Effector memory CD8-positive, alpha-beta T cell (primary cell): ENCODE data around the gene DNAJC3.

Experiments
- ATAC-seq: fragments of 150-1000 bp; cut with Tn5 transposase; replicated peaks from 2 replicates; pipeline ENCODE4 v1.10.0; 2021; ENCODE audit warnings: mild to moderate bottlenecking, moderate library complexity
- DNase-seq, 3 experiments: peaks; one replicate each; pipeline ENCODE4 v3.0.0; 2021
- H3K27ac Mint-ChIP-seq, 2 donors: one replicate each; pipeline ENCODE4 v1.8.0; 2022; ENCODE audit warnings: mild to moderate bottlenecking in 2 of 2, mixed read lengths in 2 of 2, moderate library complexity in 2 of 2
- H3K27me3 Mint-ChIP-seq, 2 donors: one replicate each; pipeline ENCODE4 v1.8.0; 2022; ENCODE audit warnings: mixed read lengths in 2 of 2
- H3K36me3 Mint-ChIP-seq: one replicate; pipeline ENCODE4 v1.8.0; 2022; ENCODE audit warnings: mild to moderate bottlenecking, moderate library complexity, mixed read lengths; ENCODE audit not compliant: insufficient read depth
- H3K4me1 Mint-ChIP-seq, 2 donors: one replicate each; pipeline ENCODE4 v1.8.0; 2022; ENCODE audit warnings: low read depth in 2 of 2, mixed read lengths in 2 of 2
- H3K4me3 Mint-ChIP-seq, 2 donors: one replicate each; pipeline ENCODE4 v1.8.0; 2022; ENCODE audit warnings: mild to moderate bottlenecking in 2 of 2, mixed read lengths in 2 of 2, moderate library complexity in 2 of 2
- H3K9me3 Mint-ChIP-seq, 2 donors: one replicate each; pipeline ENCODE4 v1.8.0; 2022; ENCODE audit warnings: mixed read lengths in 2 of 2
- total RNA-seq, 9 experiments: gene quantifications; one replicate each; lab custom pipeline; 2026; lab: John Stamatoyannopoulos, UW

DNAJC3 gene, protein sequence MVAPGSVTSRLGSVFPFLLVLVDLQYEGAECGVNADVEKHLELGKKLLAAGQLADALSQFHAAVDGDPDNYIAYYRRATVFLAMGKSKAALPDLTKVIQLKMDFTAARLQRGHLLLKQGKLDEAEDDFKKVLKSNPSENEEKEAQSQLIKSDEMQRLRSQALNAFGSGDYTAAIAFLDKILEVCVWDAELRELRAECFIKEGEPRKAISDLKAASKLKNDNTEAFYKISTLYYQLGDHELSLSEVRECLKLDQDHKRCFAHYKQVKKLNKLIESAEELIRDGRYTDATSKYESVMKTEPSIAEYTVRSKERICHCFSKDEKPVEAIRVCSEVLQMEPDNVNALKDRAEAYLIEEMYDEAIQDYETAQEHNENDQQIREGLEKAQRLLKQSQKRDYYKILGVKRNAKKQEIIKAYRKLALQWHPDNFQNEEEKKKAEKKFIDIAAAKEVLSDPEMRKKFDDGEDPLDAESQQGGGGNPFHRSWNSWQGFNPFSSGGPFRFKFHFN
- 78.1 to 227 (median 140) reads per million in 9 experiments for total RNA-seq

DNA sequence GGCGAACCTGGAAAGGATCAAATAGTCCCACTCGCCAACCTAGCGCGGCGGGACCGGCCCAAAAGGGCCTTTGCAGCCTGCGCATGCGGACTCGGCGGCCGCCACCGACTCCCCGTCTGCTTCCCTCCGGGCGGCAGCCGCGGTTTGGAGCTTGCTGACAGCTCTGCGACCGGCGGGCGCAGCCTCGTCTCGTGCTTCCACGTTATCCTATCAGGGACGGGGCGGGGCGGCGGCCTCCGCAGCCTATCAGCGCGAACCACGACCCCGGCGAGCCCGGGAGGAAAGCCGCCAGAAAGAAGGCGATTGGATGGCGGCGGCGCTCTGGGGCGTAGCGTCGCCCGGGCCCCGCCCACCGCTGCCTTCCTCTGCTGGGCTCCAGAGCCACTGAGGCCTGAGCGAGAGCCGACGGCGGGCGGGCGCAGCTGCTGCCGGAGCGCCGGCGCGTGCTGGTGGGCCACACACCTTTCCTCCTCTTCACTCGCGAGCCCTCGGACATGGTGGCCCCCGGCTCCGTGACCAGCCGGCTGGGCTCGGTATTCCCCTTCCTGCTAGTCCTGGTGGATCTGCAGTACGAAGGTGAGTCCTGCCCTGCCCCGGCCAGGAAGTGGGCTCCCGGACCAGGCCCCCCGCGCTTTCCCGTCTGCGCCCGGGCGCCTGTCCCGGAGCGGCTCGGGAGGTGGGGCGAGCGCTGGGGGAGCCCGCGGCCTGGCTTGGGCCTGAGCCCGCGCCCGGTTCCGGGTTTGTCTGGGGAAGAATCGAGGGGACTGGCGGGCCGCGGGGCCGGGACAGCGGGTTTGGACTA, at the start of gene DNAJC3:
Gene DNAJC3 (plus strand): TSS at position 378 of the 802 bp plus-strand sequence. CDS start 117 bp downstream, at position 495.
- ATAC-seq (peak; percentile 91), DNase-seq (peak; percentile 97 to 99 (median 98))
- H3K4me3 Mint-ChIP-seq: peak within 1 kb of the TSS; percentile 96 to 98
- H3K4me1 Mint-ChIP-seq: peaks cover 26 to 50% of the 10 kb centered on the region in 2 donors
- H3K27ac Mint-ChIP-seq: peak within 1 kb of the TSS; percentile 97 to 100
- peaks cover 19% of the 10 kb centered on the region for H3K36me3 Mint-ChIP-seq
- H3K9me3 Mint-ChIP-seq: no peaks in the 10 kb centered on the region
- no peaks in the 10 kb centered on the region for H3K27me3 Mint-ChIP-seq

- ATAC-seq (no peak), DNase-seq (no peak)
- Mint-ChIP-seq H3K27me3 (peaks cover 16 to 32% of the 10 kb centered on the region in 2 donors), H3K27ac (no peak overlapping the region), H3K4me3 (no peak overlapping the region), H3K4me1 (peaks cover 0 to 4% of the 10 kb centered on the region in 2 donors), H3K9me3 (no peaks in the 10 kb centered on the region), H3K36me3 (no peaks in the 10 kb centered on the region)
Measured at GRCh38 chr13:95627590-95627989, 49.3 kb upstream of the DNAJC3 start.

GRCh38 chr13:95628488-95628887, 48.5 kb upstream of the DNAJC3 start:
- Mint-ChIP-seq H3K36me3 (no peaks in the 10 kb centered on the region), H3K4me1 (peaks cover 0 to 4% of the 10 kb centered on the region in 2 donors), H3K9me3 (no peaks in the 10 kb centered on the region), H3K27ac (no peak overlapping the region), H3K27me3 (peaks cover 21 to 38% of the 10 kb centered on the region in 2 donors), H3K4me3 (no peak overlapping the region)
- ATAC-seq (no peak), DNase-seq (no peak)

GRCh38 chr13:95629071-95629470, 47.9 kb upstream of the DNAJC3 start:
- DNase-seq (no peak), ATAC-seq (no peak)
- Mint-ChIP-seq H3K4me3 (no peak overlapping the region), H3K4me1 (peaks cover 0 to 4% of the 10 kb centered on the region in 2 donors), H3K36me3 (no peaks in the 10 kb centered on the region), H3K27ac (no peak overlapping the region), H3K27me3 (peaks cover 23 to 42% of the 10 kb centered on the region in 2 donors), H3K9me3 (no peaks in the 10 kb centered on the region)

GRCh38 chr13:95630593-95630992, 46.3 kb upstream of the DNAJC3 start:
- H3K9me3 Mint-ChIP-seq: no peaks in the 10 kb centered on the region
- H3K36me3 Mint-ChIP-seq: no peaks in the 10 kb centered on the region
- H3K27me3 Mint-ChIP-seq: peaks cover 30 to 38% of the 10 kb centered on the region in 2 donors
- no peak for DNase-seq
- no peak for ATAC-seq
- no peak overlapping the region for H3K4me3 Mint-ChIP-seq
- peaks cover 0 to 4% of the 10 kb centered on the region in 2 donors for H3K4me1 Mint-ChIP-seq
- H3K27ac Mint-ChIP-seq: no peak overlapping the region

- Mint-ChIP-seq H3K4me3 (no peak overlapping the region), H3K36me3 (no peaks in the 10 kb centered on the region), H3K9me3 (no peaks in the 10 kb centered on the region), H3K4me1 (no peaks in the 10 kb centered on the region), H3K27ac (no peak overlapping the region), H3K27me3 (peaks cover 49 to 62% of the 10 kb centered on the region in 2 donors)
- DNase-seq: no peak
- ATAC-seq: no peak
Measured at GRCh38 chr13:95636853-95637252, 40.1 kb upstream of the DNAJC3 start.

DNA sequence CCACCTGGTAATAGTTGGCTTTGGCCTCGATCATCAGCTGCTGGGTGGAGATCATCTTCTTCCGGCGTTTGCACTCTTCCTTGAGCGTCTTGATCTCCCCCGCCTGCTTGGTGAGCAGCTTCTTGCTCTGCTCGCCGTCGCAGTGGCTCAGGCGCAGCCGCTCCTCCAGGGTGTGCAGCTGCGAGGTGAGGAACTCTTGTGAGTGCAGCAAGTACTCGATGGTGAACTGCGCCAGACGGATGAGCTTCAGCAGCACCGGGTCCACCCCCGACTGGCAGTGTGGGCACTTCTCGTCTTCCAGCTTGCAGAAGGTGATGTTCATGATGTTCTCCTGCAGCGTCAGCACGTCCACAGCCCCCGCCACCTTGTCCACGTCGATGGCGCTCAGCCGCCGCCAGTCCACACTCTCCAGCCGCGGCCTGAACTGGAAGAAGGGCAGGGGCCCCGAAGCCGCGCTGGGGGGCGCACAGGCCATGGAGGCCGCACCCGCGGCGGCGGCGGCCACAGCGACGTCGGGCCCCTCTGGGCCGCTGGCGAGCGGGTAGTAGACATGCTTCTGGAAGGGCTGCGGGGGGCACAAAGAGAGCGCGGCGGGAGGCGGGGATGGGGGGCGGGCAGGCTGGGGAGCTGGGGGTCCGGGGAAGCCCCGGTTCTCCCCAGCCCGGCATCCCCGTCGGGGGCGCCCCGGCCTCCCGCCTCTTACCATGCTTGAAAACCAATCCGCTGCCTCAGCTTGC, 35.5 kb upstream of the DNAJC3 start:
- H3K36me3 Mint-ChIP-seq: no peaks in the 10 kb centered on the region
- peaks cover 42 to 48% of the 10 kb centered on the region in 2 donors for H3K27me3 Mint-ChIP-seq
- no peak for ATAC-seq
- peaks cover 4% of the 10 kb centered on the region in 2 donors for H3K4me1 Mint-ChIP-seq
- no peak overlapping the region for H3K4me3 Mint-ChIP-seq
- H3K27ac Mint-ChIP-seq: no peak overlapping the region
- DNase-seq: no peak
- H3K9me3 Mint-ChIP-seq: no peaks in the 10 kb centered on the region

- Mint-ChIP-seq H3K4me1 (peaks cover 4% of the 10 kb centered on the region in 2 donors), H3K27me3 (peaks cover 42 to 48% of the 10 kb centered on the region in 2 donors), H3K27ac (no peak overlapping the region), H3K4me3 (no peak overlapping the region), H3K36me3 (no peaks in the 10 kb centered on the region), H3K9me3 (no peaks in the 10 kb centered on the region)
- ATAC-seq (no peak), DNase-seq (no peak)
Measured at GRCh38 chr13:95642028-95642621, 34.8 kb upstream of the DNAJC3 start.

GRCh38 chr13:95642999-95643398, 33.9 kb upstream of the DNAJC3 start:
- DNase-seq (no peak), ATAC-seq (no peak)
- peaks cover 42 to 48% of the 10 kb centered on the region in 2 donors for H3K27me3 Mint-ChIP-seq
- no peaks in the 10 kb centered on the region for H3K9me3 Mint-ChIP-seq
- no peak overlapping the region for H3K27ac Mint-ChIP-seq
- peaks cover 4% of the 10 kb centered on the region in 2 donors for H3K4me1 Mint-ChIP-seq
- H3K4me3 Mint-ChIP-seq: no peak overlapping the region
- H3K36me3 Mint-ChIP-seq: no peaks in the 10 kb centered on the region

DNA sequence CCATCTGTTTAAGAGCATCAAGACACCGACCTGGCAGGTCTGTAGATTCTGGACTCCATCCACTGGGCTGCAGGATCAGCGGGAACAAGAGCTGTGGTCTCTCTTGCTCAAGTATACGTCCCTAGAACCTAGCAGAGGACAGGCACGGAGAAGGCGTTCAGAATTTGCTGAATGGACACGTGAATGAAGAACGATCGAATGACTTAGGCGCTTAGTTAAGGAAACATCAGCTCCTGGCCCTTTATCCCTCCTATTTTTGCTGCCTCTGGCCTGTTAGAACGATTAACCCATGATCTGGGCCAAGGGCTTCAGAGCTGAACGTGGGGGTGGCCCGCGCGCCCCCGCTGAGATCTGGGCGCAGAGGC, 33.4 kb upstream of the DNAJC3 start:
- Mint-ChIP-seq H3K27me3 (peaks cover 42 to 46% of the 10 kb centered on the region in 2 donors), H3K27ac (no peak overlapping the region), H3K9me3 (no peaks in the 10 kb centered on the region), H3K36me3 (no peaks in the 10 kb centered on the region), H3K4me3 (peak overlapping the region; percentile 43 to 53), H3K4me1 (peaks cover 4% of the 10 kb centered on the region in 2 donors)
- no peak for ATAC-seq
- no peak for DNase-seq

- Mint-ChIP-seq H3K27ac (no peak overlapping the region), H3K4me1 (peaks cover 4% of the 10 kb centered on the region in 2 donors), H3K27me3 (peaks cover 38 to 41% of the 10 kb centered on the region in 2 donors), H3K9me3 (no peaks in the 10 kb centered on the region), H3K4me3 (peak overlapping the region; percentile 53 to 67), H3K36me3 (no peaks in the 10 kb centered on the region)
- ATAC-seq (no peak), DNase-seq (no peak)
Measured at GRCh38 chr13:95643936-95644598, 32.9 kb upstream of the DNAJC3 start.

DNA sequence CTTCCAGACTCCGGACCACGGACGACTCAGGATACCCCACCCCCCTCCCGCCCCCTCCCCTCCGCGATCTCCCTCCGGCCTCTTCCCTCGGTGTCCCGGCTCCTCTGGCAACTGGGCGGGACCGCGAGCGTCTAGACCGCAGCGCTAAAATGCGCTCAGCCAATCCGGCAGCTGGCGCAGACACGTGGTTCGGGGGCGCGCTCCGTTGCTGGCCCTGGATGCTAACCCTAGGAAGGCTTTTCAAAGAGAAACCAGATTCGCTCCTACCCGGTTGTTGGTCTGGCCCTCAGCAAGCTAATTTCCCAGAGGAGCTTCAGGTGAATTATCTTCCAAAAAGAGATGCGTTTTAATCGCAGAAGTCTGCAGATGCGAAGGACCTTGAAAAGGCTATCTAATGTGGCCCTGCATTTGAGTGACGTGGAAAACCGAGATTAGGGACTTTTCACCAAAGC, 32.3 kb upstream of the DNAJC3 start, which contains the start of gene DZIP1:
Gene DZIP1 (minus strand): TSS at position 106 of the 452 bp plus-strand sequence. CDS start 2,677 bp downstream, outside the sequence.
- ATAC-seq (no peak), DNase-seq (no peak)
- Mint-ChIP-seq H3K4me1 (peaks cover 4% of the 10 kb centered on the region in 2 donors), H3K27me3 (peaks cover 36 to 38% of the 10 kb centered on the region in 2 donors), H3K4me3 (peak within 1 kb of the TSS; percentile 53 to 67), H3K36me3 (no peaks in the 10 kb centered on the region), H3K9me3 (no peaks in the 10 kb centered on the region), H3K27ac (no peak within 1 kb of the TSS)
